Endodermal cell (in vitro differentiated cells): Measurements from ENCODE around the gene KCNIP4. TPM values are rescaled to one million over a fixed set of nuclear protein-coding genes. Genes with fewer than 3 reads are reported as not detected.

Source experiments
- DNase-seq: peaks from one replicate; pipeline ENCODE4 v3.0.0-alpha.2; 2017
- H3K27ac ChIP-seq: 2 replicates; pipeline ENCODE4 v1.5.1; 2013; ENCODE audit warnings: mild to moderate bottlenecking, low read depth, low read length, moderate library complexity
- H3K27me3 ChIP-seq: 2 replicates; pipeline ENCODE4 v1.6.1; 2013; ENCODE audit warnings: mild to moderate bottlenecking, low read length, moderate library complexity; ENCODE audit not compliant: insufficient read depth, control insufficient read depth, poor library complexity, severe bottlenecking
- H3K36me3 ChIP-seq: 2 replicates; pipeline ENCODE4 v1.7.0; 2013; ENCODE audit warnings: mild to moderate bottlenecking, low read length, moderate library complexity; ENCODE audit not compliant: control insufficient read depth, insufficient read depth
- H3K4me1 ChIP-seq: one replicate; pipeline ENCODE4 v1.7.0; 2013; ENCODE audit warnings: low read length; ENCODE audit not compliant: control insufficient read depth, insufficient read depth
- H3K4me3 ChIP-seq: 2 replicates; pipeline ENCODE4 v1.5.1; 2013; ENCODE audit warnings: mild to moderate bottlenecking, low read length, moderate library complexity
- H3K9ac ChIP-seq: 2 replicates; pipeline ENCODE4 v1.6.1; 2013; ENCODE audit warnings: mild to moderate bottlenecking, low read length, moderate library complexity; ENCODE audit not compliant: poor library complexity, severe bottlenecking; ENCODE audit errors: extremely low read depth
- H3K9me3 ChIP-seq: 2 replicates; pipeline ENCODE4 v1.6.1; 2013; ENCODE audit warnings: mild to moderate bottlenecking, low read length, moderate library complexity; ENCODE audit not compliant: control insufficient read depth
- H3K27ac Mint-ChIP-seq: 2 replicates; pipeline ENCODE4 v1.8.0; 2020; ENCODE audit warnings: mixed read lengths
- H3K27me3 Mint-ChIP-seq: 2 replicates; pipeline ENCODE4 v1.8.0; 2021; ENCODE audit warnings: mild to moderate bottlenecking, mixed read lengths; ENCODE audit not compliant: insufficient read depth
- H3K36me3 Mint-ChIP-seq: 2 replicates; pipeline ENCODE4 v1.8.0; 2020; ENCODE audit warnings: low read depth, mixed read lengths
- H3K4me1 Mint-ChIP-seq: 2 replicates; pipeline ENCODE4 v1.8.0; 2020; ENCODE audit warnings: mixed read lengths
- H3K4me3 Mint-ChIP-seq: 2 replicates; pipeline ENCODE4 v1.8.0; 2020; ENCODE audit warnings: mild to moderate bottlenecking, moderate library complexity, mixed read lengths
- H3K9me3 Mint-ChIP-seq: 2 replicates; pipeline ENCODE4 v1.8.0; 2020; ENCODE audit warnings: mild to moderate bottlenecking, mixed read lengths
- WGBS, 2 experiments: methylation state at CpG; one replicate each; pipeline versions ENCODE4 v1.1.5 to v1.1.7; 2013; ENCODE audit warnings: missing lambda C conversion rate in 2 of 2, mixed read lengths in 1 of 2; ENCODE audit not compliant: insufficient coverage in 1 of 2, insufficient read length in 1 of 2; 5-methylcytosine and 5-hydroxymethylcytosine counted together
- total RNA-seq, 2 donors: library from RNA; stranded (reverse); fragmentation: NEBNext Ultra II Directional in 1 of 2; extraction: Animal tissue kit (Norgen Biotek cat#: 25700) in 1 of 2; gene quantifications; 2 replicates in 1 of 2; 3 replicates in 1 of 2; pipeline ENCODE4 v1.2.1, GENCODE V29; 2021
- TF ChIP-seq, protein P1 (sequence below): fragments of 200-600 bp; sonication (generic); conservative IDR thresholded peaks from 2 replicates; pipeline ENCODE4 v1.5.0; 2021; ENCODE audit warnings: antibody characterized with exemption, mild to moderate bottlenecking

The KCNIP4 gene
- total RNA-seq, 2 donors from 2014 or later = not detected

DNA sequence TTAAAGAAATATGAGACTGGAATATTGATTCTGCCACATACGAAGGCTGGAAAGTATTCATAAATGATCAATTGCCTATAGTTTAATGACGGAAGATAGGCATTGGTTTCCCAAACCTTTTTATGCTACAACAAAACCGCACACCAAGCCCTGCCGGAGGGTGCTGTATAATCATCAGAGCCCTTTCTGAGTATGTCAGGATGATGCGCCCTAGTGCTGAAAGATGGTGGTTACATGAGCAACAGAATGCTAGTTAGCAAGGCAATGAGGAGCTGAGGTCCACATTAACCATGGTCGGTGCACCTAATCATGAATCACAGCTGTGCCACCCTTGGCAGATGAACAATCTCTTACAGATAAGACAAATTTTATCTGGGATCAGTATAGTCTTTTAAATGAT lies 757.3 kb downstream of the KCNIP4 start:
- no peak overlapping the region for H3K4me3 ChIP-seq
- H3K9ac ChIP-seq = no peak overlapping the region
- peak; percentile 50 for DNase-seq
- TF ChIP-seq, protein P1, sequence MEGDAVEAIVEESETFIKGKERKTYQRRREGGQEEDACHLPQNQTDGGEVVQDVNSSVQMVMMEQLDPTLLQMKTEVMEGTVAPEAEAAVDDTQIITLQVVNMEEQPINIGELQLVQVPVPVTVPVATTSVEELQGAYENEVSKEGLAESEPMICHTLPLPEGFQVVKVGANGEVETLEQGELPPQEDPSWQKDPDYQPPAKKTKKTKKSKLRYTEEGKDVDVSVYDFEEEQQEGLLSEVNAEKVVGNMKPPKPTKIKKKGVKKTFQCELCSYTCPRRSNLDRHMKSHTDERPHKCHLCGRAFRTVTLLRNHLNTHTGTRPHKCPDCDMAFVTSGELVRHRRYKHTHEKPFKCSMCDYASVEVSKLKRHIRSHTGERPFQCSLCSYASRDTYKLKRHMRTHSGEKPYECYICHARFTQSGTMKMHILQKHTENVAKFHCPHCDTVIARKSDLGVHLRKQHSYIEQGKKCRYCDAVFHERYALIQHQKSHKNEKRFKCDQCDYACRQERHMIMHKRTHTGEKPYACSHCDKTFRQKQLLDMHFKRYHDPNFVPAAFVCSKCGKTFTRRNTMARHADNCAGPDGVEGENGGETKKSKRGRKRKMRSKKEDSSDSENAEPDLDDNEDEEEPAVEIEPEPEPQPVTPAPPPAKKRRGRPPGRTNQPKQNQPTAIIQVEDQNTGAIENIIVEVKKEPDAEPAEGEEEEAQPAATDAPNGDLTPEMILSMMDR = peak; percentile 48
- Mint-ChIP-seq H3K36me3 (no peaks in the 10 kb centered on the region), H3K4me3 (no peak overlapping the region), H3K27ac (no peak overlapping the region), H3K27me3 (no peaks in the 10 kb centered on the region), H3K4me1 (peaks cover 8% of the 10 kb centered on the region), H3K9me3 (no peaks in the 10 kb centered on the region)
- H3K27me3 ChIP-seq = no peaks in the 10 kb centered on the region
- no peaks in the 10 kb centered on the region for H3K9me3 ChIP-seq
- H3K27ac ChIP-seq = no peak overlapping the region
- H3K36me3 ChIP-seq = no peaks in the 10 kb centered on the region
- no peaks in the 10 kb centered on the region for H3K4me1 ChIP-seq
- 92 to 96% methylated on average over 5 to 6 of the region's 6 CpGs for WGBS, 2 experiments

GRCh38 chr4:21184788-21185187 lies 763.8 kb downstream of the KCNIP4 start:
- no peaks in the 10 kb centered on the region for H3K36me3 ChIP-seq
- H3K27me3 Mint-ChIP-seq = peaks cover 13% of the 10 kb centered on the region
- H3K4me3 Mint-ChIP-seq = no peak overlapping the region

DNA sequence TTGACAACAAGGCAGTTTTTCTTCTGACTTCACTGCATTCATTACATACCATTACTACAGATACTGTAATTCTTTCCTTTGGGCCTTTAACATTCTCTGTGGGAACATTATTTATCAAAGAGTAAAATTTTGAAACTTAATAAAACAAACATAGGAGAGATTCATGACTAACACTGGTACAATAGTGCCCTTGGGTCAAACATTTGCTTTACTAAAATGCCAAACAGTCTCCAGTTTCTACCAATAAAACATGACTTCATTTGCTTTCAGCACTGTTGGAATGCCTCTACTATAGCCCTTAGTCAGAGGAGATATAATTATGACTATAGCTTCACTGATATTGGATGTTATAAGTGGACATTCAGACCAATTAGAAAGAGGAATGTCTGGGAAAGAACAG lies 766.9 kb downstream of the KCNIP4 start:
- Histone ChIP-seq H3K9me3 (no peaks in the 10 kb centered on the region), H3K36me3 (no peaks in the 10 kb centered on the region), H3K4me1 (no peaks in the 10 kb centered on the region), H3K27me3 (no peaks in the 10 kb centered on the region), H3K27ac (no peak overlapping the region), H3K9ac (no peak overlapping the region), H3K4me3 (no peak overlapping the region)
- Mint-ChIP-seq H3K4me1 (peaks cover 17% of the 10 kb centered on the region), H3K36me3 (no peaks in the 10 kb centered on the region), H3K27ac (no peak overlapping the region), H3K27me3 (peaks cover 16% of the 10 kb centered on the region), H3K9me3 (no peaks in the 10 kb centered on the region), H3K4me3 (no peak overlapping the region)
- TF ChIP-seq, protein P1 = no peak
- no peak for DNase-seq

More at GRCh38 chr4:21184788-21185187, 763.8 kb downstream of the KCNIP4 start:
- no peak overlapping the region for H3K9ac ChIP-seq
- H3K4me1 ChIP-seq = no peaks in the 10 kb centered on the region
- TF ChIP-seq, protein P1 = peak; percentile 68
- no peak for DNase-seq
- Mint-ChIP-seq H3K27ac (no peak overlapping the region), H3K4me1 (peaks cover 17% of the 10 kb centered on the region), H3K9me3 (no peaks in the 10 kb centered on the region), H3K36me3 (no peaks in the 10 kb centered on the region)
- H3K9me3 ChIP-seq = no peaks in the 10 kb centered on the region
- no peak overlapping the region for H3K4me3 ChIP-seq
- no peak overlapping the region for H3K27ac ChIP-seq
- no peaks in the 10 kb centered on the region for H3K27me3 ChIP-seq
- 85% methylated on average over 2 of the region's 2 CpGs; no CpG with 5 or more reads in 1 of the 2 experiments for WGBS, 2 experiments
